Adrenal gland (tissue), 5 donors: ENCODE data around the gene TULP1.

Experiments
- POLR2A ChIP-seq, 2 donors: fragments of 450-650 bp; IDR thresholded peaks; one replicate each; pipeline ENCODE4 v1.6.1; 2017; ENCODE audit warnings: antibody characterized with exemption in 2 of 2, mild to moderate bottlenecking in 2 of 2, moderate library complexity in 1 of 2
- TF ChIP-seq, protein P1 (sequence below), 6 experiments: fragments of 450-650 bp in 4 of 6; fragments of 200-600 bp in 2 of 6; sonication (generic) in 1 of 6; IDR thresholded peaks; 1 replicate in 5 of 6; 2 replicates in 1 of 6; pipeline versions ENCODE4 v1.5.1 to v1.8.0; 2016 to 2021; ENCODE audit warnings: antibody characterized with exemption in 6 of 6, mild to moderate bottlenecking in 2 of 6, moderate library complexity in 1 of 6
- donor health status: DM: no; HTN: no; CAD: no.

GRCh38 chr6:35561113-35561512 lies 48.4 kb upstream of the TULP1 start:
- TF ChIP-seq, protein P1, sequence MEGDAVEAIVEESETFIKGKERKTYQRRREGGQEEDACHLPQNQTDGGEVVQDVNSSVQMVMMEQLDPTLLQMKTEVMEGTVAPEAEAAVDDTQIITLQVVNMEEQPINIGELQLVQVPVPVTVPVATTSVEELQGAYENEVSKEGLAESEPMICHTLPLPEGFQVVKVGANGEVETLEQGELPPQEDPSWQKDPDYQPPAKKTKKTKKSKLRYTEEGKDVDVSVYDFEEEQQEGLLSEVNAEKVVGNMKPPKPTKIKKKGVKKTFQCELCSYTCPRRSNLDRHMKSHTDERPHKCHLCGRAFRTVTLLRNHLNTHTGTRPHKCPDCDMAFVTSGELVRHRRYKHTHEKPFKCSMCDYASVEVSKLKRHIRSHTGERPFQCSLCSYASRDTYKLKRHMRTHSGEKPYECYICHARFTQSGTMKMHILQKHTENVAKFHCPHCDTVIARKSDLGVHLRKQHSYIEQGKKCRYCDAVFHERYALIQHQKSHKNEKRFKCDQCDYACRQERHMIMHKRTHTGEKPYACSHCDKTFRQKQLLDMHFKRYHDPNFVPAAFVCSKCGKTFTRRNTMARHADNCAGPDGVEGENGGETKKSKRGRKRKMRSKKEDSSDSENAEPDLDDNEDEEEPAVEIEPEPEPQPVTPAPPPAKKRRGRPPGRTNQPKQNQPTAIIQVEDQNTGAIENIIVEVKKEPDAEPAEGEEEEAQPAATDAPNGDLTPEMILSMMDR (IDR thresholded peaks at IDR 0.05), result no peak
- no peak for TF ChIP-seq POLR2A (IDR thresholded peaks at IDR 0.05)
